GM19372 (cell line): ENCODE measurements around the gene FGF19.

Experiments
- ATAC-seq: cut with Tn5 transposase; IDR thresholded peaks from one replicate; pipeline ENCODE4 v1.9.1; 2021; ENCODE audit warnings: mild to moderate bottlenecking, low read depth, moderate library complexity; ENCODE audit not compliant: unreplicated experiment

FGF19 gene

DNA sequence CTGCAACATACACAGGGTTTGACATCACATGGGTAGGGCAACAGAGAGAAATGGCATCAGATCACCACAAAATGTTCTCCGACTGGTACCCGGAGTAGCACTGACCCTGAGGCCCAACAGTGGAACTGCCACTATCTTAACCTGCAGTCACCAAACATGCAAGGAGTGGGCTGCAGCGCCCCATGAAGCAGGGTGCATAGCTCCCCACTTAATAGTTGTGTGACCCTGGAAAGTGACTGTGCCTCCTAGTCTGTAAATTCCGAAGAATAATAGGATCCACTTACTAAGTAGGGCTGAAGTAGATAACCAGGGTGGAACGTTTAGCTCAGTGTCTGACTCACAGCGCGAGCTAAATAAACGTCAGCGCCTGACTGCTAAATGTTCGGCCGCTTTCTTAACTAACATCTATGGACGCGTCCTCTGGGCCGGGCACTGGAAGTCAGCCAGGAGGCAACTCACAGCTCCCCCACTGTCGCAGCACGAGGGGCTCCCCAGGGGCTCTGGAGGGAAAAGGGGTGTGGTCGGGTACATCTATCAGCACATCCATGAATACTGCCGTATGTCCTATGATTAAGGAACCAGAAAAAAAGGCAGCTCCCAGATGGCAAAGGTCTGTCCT is 29.4 kb downstream of the FGF19 start:
- no peak for ATAC-seq

DNA sequence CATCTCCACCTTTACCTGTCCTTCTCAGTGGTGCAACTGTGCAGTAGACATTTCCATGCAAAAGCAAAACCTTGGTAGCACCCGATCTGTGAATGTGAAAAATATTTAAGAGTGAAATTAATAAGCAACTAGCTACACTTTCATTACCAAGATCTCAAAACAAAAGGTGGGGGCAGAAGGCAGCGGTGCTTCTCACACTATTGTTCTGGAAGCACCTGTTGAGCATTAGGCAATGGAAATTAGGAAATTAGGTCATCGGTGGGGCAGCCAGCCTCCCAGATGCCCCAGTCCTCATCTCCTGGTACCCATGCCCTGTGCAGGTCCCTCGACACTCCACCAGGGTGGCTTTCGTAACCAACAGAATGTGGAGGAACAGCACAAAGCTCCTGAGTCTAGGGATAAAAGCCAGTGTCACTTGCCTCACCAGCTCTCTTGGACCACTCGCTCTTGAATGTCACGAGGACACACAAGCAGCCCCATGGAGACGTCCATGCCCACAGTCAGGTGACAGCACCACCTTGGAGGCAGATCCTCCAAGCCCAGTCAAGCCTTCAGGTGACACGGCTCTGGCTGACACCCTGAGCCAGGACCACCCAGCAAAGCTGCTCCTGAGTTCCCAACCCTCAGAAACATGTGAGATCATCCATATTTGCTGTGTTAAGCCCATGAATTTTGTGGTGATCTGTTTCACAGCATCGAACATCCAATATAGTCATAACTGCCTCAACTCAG is 31.9 kb downstream of the FGF19 start:
- no peak for ATAC-seq

DNA sequence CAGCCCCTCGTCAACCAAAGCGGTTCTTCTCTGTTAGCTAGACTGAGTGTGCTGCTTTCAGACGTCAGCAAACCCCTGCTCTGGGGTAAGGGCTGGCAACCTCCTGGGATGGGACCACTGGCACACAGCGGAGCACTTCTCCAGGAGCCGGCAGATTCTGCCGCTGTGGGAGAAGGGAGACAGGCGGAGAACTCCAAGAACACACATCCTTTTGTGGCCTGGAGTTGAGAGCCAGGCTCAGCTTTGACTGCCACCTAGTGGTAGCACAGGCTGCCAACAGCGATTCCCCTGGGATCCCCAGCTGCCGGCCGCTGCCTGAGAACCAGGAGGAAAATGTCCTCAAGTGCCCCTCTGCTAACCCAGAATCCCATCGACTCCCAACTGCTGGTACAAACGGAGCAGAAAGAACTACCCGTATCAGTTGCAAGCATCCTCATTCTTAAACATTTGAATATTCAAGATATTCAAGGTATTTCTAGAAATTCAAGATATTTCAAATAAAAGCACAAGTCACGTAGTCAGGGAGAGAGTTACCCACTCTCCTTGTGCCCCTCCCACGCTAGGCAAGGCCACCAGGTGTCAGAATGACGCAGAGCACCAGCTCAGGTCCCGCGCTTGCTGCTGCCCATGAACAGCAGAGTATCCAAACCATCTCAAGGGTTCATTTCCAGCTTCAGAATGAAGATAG is 33.5 kb downstream of the FGF19 start:
- no peak for ATAC-seq

DNA sequence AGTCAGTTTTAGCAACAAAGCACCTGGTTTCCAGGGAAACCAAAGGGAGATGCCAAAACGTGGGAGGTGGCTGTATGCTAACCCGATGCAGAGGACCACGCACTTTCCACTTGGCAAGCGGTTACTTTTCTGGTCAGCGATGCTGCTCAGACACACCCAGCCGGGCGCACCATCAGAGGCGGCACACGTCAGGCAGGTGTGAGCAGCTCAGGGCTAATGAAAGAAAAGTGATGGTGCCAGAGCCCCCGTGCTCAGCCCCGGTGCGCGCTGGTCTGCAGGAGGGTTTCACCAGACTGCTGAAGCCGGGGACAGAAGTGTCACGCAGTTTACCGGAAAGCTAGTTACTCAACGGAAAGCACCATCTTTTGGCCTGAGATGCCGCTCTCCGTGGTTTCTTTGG is 34.3 kb downstream of the FGF19 start:
- no peak for ATAC-seq

DNA sequence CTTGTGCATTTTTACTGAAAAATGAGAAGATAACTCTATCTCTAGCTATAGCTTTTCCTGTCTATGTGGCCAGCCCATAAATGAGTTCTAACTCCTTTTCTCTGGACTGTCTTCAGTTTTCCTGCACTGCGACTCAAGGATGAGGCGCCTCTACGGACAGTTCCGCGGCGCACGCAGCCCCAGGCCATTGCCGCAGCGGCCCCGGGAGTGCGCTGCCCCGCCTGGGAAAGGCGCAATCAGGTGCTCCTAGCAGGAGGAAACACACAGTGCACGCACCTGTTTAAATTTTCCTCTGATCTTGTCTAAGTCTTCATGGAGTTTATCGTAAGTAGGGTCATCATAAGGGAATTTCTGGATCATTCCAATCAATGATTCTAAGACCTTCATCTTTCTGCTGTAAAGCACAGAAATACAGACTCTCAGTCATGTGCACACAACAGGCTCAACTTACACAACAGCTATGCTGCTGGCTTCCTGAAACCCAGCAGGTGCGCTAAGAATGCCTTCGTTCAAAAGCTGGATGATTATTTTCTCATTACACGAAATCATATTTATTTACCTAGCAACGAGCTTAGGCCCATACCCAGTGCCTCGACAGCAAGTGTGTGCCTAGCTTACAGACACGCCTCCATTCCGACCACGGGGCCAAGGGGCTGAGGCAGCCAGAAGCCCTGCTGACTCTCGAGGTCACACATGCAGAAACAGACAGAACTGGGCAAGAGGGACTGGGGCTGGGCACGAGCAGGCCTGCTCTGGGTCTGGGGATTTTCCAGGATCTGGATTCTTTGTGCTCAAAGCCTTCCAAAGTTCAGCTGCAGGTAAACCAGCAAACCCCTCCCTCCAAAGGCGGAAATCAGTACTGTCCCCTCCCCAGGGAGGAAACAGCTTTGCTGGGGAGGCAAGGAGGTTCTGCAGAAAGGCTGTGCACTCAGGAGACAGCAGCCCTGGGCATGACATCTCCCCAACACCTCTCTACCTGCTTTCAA is 35.9 kb downstream of the FGF19 start:
- ATAC-seq = no peak

DNA sequence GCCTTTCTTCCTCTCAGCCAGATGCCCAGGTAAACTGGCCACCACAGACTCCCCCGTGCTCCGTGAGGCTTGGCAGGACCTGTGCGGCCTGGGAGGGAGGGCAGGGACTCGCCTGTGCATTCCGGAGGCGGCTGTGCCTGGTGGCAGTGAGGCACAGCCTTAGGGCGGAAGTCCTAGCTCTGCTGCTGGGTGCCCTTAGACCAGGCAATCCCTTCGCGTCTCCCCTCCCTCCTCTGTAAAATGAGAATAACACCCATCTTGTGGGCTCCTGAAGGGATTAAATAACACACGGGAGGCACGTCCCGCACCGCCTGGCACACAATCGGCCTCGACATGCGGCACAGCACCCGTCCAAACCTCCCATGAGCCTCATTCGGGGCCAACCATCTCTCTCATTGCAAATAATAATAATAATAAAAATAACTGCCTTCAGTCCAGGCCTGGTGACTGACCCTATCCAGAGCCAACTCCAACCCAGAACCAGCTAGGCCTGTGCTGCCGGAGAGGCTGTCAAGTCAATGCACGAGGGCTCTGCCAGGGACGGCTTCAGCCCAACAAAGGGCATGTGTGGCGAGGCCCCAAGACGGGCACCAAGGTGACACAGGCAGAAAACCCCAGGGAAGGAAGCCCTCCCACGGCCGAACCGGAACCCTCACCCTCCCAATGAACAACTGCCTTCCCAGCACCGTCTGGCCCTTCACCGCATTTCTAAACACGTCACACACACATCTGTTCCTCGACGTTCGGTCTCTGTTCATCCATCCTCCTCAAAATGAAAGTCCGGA is 36.9 kb downstream of the FGF19 start:
- ATAC-seq = no peak

DNA sequence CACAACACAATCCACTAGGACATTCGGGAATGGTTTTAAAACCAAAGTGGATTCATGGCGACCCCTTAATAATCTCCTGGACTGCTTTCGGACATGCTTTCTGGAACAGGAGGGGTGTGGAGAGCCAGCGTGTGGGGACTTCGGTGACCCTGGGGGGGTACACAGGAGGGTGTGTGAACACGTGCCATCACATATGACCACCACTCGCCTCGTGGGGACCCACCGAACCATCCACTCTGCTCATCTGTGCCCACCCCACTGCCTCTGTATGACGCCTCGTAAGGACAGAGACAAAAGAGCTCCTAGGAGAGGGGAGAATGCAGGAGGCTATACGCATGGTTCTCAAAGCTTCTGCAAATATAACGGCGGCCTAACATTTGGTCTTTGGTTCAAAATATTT is 37.6 kb downstream of the FGF19 start:
- ATAC-seq = no peak

DNA sequence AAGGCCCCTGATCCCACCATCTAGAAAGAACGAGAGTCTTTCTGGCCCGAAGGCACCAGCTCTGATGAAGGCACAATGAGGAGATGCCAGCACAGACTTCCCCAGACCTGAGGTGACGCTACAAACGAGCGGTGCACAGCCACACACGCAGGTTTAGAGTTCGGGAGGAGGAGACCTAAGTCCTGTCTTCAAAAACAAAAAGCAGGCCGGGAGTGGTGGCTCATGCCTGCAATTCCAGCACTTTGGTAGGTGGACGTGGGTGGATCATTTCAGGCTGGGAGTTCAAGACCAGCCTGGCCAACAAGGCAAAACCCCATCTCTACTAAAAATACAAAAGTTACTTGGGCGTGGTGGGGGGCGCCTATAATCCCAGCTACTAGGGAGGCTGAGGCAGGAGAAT is 38.2 kb downstream of the FGF19 start:
- ATAC-seq = no peak

DNA sequence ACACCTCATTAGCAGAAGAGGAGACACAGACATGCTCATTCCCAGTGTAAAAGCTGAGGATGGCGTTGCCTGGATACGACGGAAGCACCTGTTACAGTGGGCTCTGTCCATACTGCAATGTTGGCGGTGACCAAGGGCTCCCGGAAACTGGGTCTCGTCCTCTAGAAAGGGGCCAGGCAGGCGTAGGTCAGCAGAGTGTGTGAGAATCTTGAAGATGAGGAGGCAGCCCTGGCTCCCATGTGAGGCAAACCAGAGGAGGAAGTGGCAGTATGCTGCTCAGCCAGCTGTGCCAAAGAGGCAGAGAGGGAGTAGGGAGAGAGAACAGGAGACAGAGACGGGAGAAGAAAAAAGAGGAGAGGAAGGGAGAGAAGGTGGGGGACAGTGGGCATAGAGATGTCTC is 38.9 kb downstream of the FGF19 start:
- ATAC-seq = no peak

DNA sequence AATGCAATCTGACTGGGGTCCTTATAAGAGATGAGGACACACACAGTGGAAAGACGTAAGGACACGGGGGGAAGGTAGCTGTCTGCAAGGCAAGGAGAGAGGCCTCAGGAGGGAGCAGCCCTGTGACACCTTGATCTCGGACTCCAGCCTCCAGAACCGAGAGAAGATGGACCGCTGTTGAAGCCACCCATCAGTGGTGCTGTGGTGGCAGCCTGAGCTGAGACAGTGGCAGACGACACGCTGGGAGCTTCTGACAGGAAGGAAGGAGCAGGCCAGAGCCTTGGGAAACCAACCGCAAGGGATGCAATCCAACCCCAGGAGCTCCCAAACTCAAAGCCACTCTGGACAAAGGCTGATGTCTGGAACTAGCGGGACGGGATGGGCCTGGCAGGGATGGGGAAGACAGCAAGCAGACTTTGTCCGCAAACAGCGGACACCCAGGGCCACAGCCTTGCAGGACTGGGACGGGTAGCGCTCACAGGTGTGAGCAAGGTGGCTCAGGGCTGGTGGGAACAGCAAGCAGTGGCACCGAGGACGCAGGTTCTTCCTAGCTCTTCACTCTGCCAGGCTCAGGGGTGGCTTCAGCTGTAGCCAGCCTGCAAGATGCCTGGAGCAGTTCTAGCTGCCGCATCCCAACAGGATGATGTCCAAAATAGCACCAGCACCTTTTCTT is 39.6 kb downstream of the FGF19 start:
- ATAC-seq = no peak

DNA sequence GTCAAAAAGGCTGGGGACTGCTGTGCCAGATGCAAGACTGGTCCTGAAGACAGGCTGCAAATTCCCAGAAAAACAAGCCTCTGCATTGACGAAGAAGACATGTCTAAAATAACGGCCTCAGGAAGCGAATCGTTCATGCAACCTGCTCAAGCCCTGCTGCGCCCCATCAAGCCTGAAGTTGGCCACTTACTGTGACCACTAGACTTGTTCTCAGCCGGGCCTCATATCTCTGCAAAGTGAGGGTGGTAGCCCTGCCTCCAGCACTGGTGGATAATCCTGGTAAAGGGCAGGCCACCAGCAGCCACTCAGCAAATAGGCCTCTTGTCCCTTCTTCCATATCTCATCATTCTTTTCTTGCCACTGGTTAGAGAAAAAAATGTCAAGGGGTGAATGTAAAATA is 40.5 kb downstream of the FGF19 start:
- ATAC-seq = no peak

DNA sequence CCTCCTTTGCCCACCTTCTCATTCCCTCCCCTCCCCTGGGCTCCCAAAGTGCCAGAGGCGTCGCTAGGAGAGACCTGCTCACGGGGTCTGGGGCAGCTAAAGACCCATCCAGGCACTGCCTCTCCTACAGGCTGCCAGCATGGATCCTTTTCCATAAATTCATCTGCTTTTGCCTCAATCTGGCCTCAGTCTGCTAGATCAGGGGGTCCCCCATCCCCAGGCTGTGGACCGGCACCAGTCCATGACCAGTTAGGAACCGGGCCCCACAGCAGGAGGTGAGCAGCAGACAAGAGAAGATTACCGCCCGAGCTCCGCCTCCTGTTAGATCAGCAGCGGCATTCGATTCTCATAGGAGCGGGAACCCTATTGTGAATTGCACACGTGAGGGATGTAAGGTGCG is 41.0 kb downstream of the FGF19 start:
- no peak for ATAC-seq

DNA sequence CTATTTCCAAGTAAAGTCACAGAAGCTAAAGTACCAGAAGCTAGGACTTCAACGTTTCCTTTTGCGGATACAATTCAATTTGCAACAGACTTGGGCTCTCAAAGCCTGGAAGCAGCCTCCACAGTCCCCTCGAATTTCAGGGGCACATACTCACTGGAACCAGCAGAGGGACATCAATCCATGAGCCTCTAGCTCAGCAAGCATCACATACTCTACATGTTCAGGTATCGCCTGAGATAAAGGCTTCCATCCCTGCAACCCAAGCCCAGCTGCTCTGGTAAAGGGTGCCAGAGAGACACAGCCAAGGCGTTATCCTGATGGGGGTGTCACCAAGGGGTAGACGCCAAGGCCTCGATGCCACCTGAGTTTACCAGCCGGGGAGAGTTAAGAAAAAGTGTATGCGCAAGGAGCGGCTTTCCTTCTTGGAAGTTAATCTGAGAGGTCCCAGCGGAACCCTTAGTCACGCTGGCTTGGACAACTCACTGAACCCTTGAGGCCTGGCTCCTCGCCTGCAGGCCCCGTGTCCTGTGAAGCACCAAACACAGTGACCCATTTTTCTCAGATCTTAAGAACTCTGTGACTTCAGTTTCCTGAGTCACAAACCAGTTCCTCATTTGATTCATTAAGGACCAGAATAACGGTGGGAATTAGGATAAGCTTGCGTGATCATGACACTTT is 41.7 kb downstream of the FGF19 start:
- ATAC-seq = no peak

DNA sequence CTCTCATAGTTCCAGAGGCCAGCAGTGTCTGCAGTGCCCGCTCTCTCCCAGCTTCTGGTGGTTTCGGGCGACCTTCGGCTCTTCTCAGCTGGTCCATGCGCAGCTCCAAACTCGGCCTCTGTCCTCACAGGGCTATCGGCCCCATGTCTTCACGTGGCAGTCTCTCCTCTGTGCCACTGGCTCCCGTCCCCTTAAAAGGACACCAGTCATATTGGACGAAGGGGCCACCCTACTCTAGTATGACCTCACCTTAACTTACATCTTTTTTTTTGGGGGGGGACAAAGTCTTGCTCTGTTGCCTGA is 42.5 kb downstream of the FGF19 start:
- no peak for ATAC-seq

DNA sequence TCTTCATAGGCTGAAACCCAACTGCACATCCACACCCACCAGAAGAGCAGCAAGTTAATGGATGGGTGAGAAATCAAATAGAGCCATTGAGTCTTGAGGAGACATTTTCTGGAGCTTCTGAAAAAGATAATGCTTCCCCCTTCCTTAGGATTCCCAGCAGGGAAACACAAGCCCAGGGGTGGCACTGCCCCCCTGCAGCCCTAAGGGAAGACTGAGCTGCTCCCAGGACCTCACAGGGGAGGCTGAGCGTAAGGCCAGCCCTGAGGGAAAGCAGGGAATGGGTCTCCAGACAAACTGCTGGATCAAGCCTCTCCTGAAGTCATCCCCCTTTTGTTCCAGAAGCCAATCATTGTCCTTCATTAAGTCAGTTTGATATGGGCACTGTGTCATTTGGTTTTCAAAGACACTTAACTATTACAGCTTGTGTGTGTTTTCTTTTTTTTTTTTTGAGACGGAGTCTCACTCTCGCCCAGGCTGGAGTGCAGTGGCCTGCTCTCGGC is 43.8 kb downstream of the FGF19 start:
- no peak for ATAC-seq

DNA sequence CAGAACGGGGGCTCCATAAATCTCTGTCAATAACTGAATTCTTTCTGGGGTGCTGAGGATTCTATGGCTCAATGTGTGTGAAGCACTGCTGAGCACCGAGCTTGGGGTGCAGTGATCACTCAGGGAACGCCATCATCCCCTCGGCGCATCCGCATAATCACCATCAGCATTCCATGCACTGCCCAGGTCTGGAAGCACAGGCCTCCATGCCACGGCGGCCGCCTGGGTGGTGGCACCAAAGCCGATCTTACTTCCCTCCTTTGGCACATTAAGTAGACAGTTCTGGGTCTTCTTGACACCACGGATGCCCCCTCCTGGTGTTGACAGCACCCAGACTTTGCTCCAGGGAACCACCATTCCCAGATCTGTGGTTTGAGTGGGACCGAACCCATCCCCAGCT is 44.2 kb downstream of the FGF19 start:
- no peak for ATAC-seq

DNA sequence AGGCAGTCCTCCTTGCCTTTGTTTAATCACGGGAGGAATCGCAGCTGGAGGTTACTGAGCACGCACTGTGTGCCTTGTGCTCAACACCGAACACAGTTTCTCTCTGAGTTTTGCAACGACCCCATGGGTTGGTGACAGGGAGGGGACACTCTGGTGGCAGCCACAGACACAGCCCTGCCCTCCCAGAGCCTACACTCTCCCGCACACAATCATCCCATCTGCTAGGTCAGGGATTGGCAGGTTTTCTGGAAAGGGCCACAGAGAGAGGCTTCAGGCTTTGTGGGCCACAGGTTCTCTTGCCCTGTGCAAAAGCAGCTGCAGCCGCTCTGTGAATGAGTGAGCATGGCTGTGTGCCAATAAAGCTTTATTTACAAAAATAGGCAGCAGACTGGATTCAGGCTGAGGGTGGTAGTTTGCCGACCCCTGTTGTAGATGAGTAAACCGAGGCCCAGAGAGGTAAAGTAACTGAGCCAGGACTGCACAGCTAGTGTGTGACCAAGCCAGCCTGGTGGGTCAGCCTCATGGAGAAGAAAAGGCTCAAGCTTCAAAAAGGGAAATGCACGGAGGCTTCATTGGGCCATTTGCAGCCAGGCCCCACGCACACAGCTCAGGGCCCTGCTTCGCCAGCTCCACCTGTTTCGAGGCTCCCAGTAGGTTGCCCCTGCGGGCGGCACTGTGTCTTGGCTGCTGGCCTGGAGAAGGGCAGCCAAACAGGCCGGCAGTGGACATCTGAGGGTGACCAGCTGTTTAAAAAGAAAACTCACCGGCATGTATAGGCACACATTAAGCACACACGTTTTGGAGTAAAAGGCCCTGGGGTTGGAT is 45.0 kb downstream of the FGF19 start:
- no peak for ATAC-seq
